Liver (tissue), 2 donors: Measurements from ENCODE around the gene GATC.

ENCODE experiments used
- TAF1 ChIP-seq: conservative IDR thresholded peaks from 2 replicates; pipeline ENCODE4 v1.6.1; 2016; ENCODE audit warnings: antibody characterized with exemption, mild to moderate bottlenecking
- YY1 ChIP-seq: IDR thresholded peaks from 2 replicates; pipeline ENCODE4 v1.6.1; 2016; ENCODE audit warnings: antibody characterized with exemption, mild to moderate bottlenecking
- donor health status: healthy.

DNA sequence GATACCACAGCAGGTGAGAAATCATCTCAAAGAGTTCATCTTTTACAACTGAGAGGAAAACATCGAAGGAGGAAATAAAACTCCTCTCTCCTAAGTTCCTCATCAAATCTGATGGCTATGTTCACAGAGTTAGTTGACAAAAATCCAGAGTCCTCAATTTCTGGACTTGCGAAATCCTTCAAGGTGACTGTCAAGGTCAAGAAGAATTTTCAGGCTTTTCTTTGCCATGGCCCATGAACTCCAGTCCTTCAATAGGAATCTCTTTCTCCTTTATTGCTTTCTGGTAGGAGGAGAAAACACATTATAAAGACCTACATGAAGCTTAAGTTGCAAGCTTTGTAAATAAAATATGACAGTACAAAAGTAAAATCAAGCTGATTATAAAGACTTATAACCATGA lies 1.6 kb upstream of the GATC start:
- no peak for TF ChIP-seq YY1
- TF ChIP-seq TAF1, result no peak
